HG03432 (cell line): ENCODE measurements around the gene LMO7.
A peak's percentile ranks its signal among the peaks of the same experiment; 100 is the strongest.

Source experiments
- ATAC-seq: cut with Tn5 transposase; IDR thresholded peaks from one replicate; pipeline ENCODE4 v1.9.1; 2021; ENCODE audit warnings: mild to moderate bottlenecking, moderate library complexity; ENCODE audit not compliant: unreplicated experiment

Gene LMO7

GRCh38 chr13:75831389-75831788, 195.3 kb downstream of the LMO7 start:
- ATAC-seq = no peak

DNA sequence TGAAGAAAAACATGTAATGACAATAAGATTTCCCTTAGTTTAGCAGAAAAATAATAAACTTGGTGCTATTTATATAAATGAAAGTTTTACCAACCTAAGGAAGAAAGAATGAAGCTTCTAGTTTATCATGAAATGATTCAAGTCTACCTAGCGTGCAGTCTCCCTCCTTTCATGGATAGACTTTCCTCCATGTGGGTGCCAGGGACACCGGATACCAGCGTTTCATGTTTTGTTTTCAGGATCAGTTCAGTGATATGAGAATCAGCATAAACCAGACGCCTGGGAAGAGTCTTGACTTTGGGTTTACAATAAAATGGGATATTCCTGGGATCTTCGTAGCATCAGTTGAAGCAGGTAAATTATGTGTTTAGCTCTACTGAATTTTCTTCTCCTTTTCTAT, 196.7 kb downstream of the LMO7 start:
- ATAC-seq = no peak

DNA sequence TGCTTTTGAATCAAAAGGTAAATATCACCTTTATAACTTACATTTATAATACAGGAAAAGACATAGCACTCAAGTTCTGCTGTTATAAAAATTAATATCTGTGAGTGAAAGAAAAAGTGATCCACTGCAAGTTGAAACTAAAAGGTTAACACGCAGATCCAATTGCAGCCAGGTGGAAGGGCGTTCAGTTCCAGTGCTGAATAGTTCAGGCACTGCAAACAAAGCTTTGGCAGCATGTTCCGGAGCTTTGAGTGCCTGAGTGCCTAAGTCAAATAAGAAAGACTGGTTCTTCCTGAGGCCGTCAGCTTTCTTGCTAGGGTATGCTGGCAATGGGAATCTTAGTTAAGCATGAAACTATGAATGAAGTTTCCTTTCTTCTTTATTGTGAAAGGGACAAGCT, 200.3 kb downstream of the LMO7 start:
- no peak for ATAC-seq

GRCh38 chr13:75838366-75839005, 202.4 kb downstream of the LMO7 start:
- no peak for ATAC-seq

DNA sequence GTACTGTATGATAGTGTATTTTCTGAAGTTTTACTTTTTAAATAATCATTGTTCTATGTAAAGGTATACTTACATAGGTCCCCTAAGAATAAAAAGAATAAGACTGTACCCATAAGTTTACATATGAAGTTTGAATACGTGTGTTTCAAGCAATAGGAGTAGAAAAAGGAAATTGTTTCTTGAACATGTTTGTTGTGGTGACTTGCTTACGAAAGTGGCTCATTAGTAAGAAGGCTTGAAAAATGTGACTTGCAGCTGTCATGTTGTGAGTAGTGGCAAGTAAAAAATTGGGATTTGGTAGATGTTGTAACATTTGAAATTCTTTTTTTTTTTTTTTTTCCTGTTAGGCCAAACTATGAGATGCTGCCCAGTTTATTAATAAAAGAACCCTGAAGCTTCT, 203.3 kb downstream of the LMO7 start:
- ATAC-seq = no peak

DNA sequence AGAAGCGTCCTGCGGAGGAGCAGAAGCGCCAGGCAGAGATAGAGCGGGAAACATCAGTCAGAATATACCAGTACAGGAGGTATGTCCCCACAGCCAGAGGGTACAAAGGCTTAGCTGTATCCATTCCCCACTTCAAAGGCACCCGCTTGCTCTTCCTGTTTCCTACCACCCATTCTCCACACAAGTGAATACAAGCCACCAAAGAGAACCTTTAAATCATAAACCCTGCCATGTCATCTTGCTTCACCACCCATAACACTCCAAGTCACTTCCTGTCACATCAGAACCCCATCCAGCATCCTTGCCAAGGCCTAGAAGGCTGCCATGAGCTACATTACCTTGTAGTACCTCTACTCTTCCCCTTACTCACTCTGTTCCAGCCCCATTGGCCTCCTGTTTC, 205.8 kb downstream of the LMO7 start:
- ATAC-seq = no peak

- no peak for ATAC-seq
Observed at GRCh38 chr13:75843074-75843473, 206.9 kb downstream of the LMO7 start.

GRCh38 chr13:75843991-75844390, 207.9 kb downstream of the LMO7 start:
- no peak for ATAC-seq

GRCh38 chr13:75847588-75847987, 211.5 kb downstream of the LMO7 start:
- ATAC-seq = peak; percentile 83

GRCh38 chr13:75850916-75851315, 214.8 kb downstream of the LMO7 start:
- no peak for ATAC-seq

DNA sequence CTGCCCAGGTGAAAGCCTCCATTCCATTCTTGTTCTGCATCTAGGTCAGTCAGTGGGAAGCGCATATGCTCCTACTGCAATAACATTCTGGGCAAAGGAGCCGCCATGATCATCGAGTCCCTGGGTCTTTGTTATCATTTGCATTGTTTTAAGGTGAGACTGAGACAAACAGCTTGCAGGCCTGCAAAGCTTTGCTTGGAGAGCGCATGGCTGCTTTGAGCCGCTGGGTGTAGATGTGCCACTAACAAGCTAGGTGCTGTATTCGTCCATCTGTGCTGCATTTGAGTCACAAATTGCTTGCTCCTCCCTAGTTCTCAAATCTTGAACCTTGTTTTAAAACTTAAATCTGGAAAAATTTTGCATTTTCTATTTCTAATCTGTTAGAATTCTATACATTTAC, 219.1 kb downstream of the LMO7 start:
- ATAC-seq = no peak

- ATAC-seq = no peak
Observed at GRCh38 chr13:75855847-75856246, 219.7 kb downstream of the LMO7 start.

DNA sequence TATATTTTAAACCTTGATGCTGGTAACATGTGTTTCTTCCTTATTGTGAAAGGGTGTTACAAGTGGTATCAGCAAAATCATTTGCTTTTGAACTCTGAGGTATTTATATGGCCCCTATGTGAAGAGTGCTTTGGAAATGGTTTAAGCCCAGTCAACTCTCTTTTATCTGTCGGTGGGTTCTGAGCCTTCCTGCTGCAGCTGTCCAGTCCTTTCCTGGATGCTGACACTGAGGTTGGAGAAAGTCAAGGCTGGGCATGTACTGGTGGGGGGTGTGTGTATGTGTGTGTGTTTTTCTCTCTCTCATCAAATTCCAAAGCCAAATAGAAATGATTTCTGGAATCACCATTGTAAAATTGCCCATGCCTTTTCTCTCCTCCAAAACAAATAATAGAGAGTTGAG, 221.2 kb downstream of the LMO7 start:
- no peak for ATAC-seq

- no peak for ATAC-seq
Observed at GRCh38 chr13:75860935-75861334, 224.8 kb downstream of the LMO7 start.

DNA sequence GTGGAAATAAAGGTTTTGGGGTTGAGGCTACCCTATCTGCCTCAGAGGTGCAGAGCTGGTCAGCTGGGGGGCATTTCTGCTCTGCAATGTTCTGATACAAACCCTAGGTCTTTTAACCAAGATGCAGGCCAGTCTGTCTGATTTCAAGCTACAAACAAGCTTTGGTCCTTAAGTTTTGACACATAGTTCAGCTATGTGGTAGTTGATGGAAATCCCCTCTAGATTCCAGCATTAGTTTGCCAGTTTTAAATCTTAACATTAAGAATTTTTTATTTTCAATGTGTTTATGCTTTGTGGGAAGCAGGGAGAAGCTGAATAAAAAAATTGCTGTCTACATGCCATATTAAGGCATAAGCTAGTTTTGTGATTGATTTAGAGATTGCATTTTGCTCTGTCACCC, 225.7 kb downstream of the LMO7 start:
- no peak for ATAC-seq

DNA sequence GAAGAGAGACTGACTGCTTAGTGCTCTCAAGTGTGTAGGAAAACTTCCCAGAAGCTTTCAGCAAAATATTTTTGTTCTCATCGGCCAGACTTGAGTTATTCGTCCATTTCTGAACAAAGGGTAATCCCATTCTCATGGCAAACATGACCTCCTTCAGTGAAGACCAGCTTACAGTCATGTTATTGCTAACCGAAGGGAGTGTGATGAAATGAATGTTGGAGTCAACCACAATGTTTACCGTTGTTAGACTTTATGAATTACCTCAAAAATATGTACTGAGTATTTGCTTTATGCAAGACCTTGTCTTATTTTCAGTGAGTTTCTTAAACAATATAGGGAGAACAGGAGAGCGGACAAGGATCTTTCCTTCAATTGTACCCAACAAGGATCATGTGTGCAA, 228.6 kb downstream of the LMO7 start:
- no peak for ATAC-seq

DNA sequence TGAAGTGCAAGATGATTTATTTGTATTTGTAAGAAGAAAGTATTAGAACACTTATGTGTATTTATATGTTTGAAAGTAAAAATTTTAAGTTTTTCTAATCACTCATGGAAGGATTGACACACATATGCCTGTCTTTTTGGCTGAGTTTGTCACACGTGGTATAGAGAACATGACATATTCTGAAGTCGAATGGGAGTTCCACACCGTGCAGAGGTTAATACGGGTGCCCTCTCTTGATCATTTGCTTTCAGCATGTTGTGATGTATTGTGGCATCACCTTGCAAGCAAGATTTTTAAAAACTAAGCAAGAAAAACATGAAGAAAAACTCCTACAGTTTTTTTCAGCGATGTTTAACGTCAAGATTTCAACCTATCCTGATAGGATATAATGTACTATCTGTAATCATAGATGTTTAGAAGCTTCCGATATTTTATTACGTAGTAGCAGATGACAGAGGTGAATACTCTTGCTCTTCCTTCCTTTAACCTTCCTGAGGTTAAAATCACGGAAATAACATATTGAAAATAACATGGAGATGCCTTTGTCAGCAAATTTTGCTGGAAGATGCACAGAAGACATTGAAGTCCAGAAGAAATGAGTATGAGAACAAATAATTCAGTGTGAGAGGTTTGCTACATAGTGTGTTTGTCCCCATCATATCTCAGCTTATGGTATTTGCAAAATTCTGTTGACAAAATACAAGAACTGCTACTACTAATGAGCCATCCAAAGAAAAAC, 231.4 kb downstream of the LMO7 start:
- ATAC-seq = no peak

GRCh38 chr13:75869981-75870380, 233.9 kb downstream of the LMO7 start:
- no peak for ATAC-seq

- ATAC-seq = no peak
Observed at GRCh38 chr13:75870397-75870903, 234.3 kb downstream of the LMO7 start.

DNA sequence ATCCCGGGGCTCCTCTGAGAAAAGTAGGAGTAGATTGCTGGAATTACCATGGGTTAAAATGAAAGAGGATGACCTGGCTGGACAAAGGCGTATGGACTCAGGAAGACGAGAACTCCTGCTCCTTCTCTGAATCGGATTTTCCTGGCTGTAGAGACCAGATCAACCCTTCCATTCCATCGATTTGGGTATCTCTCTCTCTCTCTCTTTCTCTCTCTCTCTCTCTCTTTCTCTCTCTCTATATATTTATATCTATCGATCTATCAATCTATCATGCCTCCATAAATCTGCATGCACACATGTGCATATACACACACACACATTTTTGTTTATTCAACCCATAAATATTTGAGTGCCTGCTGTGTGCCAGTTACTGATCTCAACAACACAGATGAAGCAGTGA, 234.9 kb downstream of the LMO7 start:
- no peak for ATAC-seq

- ATAC-seq = no peak
Observed at GRCh38 chr13:75872980-75873379, 236.8 kb downstream of the LMO7 start.

DNA sequence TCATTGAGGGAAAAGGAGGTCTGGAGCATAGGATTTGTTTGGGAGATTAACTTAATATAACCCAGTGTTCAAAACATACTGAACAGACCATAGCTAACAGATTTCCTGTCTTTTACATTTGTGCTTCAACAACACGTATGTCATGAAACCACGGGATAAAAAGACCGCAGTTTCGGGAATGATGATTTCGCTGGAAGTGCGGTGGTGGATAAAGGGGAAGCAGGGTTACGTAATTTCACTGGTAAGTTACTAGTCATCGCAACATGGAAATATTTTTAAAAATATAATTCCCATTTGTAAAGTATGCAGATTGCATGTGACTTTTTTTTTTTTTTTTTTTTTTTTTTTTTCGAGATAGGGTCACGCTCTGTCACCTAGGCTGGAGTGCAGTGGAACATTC, 237.4 kb downstream of the LMO7 start:
- no peak for ATAC-seq

GRCh38 chr13:75875450-75875849, 239.3 kb downstream of the LMO7 start:
- no peak for ATAC-seq
